ENCODE results near the gene SLC16A10. TPM values are rescaled to one million over a fixed set of nuclear protein-coding genes. Genes with fewer than 3 reads are reported as not detected.
"Not testable (repeated sequence)": the region's sequence is repeated elsewhere in the genome, so short reads cannot be mapped to it uniquely, and the experiment has no call there.

SLC16A10 gene
- total and polyA plus RNA-seq, 2 experiments from 2014 or later = not detected

GRCh38 chr6:111121789-111122350 is 34.6 kb downstream of the SLC16A10 start:
- H3K27me3 ChIP-seq (replicated peaks; ENCODE audit: insufficient read depth) = peaks cover 13% of the 10 kb centered on the region; the same call in 1 of the 2 replicates
- no peaks in the 10 kb centered on the region for H3K9me3 ChIP-seq (ENCODE audit: low read depth)
- H3K79me2 ChIP-seq (ENCODE audit: insufficient read depth) = no peaks in the 10 kb centered on the region
- H3K27ac ChIP-seq = no peak overlapping the region
- WGBS, 2 experiments (ENCODE audit: low coverage in 1 of 2, low lambda C conversion rate in 2 of 2, missing lambda C conversion rate in 2 of 2) = 48 to 55% methylated on average over 4 of the region's 4 CpGs
- TF ChIP-seq EZH2 (IDR thresholded peaks at IDR 0.05; ENCODE audit: insufficient read depth, poor library complexity, severe bottlenecking) (no peak), EZH2phosphoT487 (IDR thresholded peaks at IDR 0.05; ENCODE audit: insufficient read depth, low read depth) (no peak)
- no peak overlapping the region for H2AFZ ChIP-seq
- in situ Hi-C loops (cut with MboI) = no loop called here
- no peak overlapping the region for H3K9ac ChIP-seq
- H4K20me1 ChIP-seq (ENCODE audit: insufficient read depth) = no peaks in the 10 kb centered on the region
- no peak overlapping the region for H3K4me2 ChIP-seq (ENCODE audit: unreplicated experiment)
- H3K4me3 ChIP-seq = no peak overlapping the region
- H3K9me2 ChIP-seq (ENCODE audit: insufficient read depth) = no peaks in the 10 kb centered on the region
- H3F3A ChIP-seq (ENCODE audit: insufficient read depth) = no peaks in the 10 kb centered on the region
- no peaks in the 10 kb centered on the region for H3K36me3 ChIP-seq (ENCODE audit: low read depth)
- no peak for DNase-seq
- no peaks in the 10 kb centered on the region for H3K4me1 ChIP-seq (ENCODE audit: insufficient read depth)

GRCh38 chr6:111122458-111123286 is 35.4 kb downstream of the SLC16A10 start:
- H2AFZ ChIP-seq = no peak overlapping the region
- H3F3A ChIP-seq (ENCODE audit: insufficient read depth) = no peaks in the 10 kb centered on the region
- 47 to 60% methylated on average over 7 of the region's 7 CpGs for WGBS, 2 experiments (ENCODE audit: low coverage in 1 of 2, low lambda C conversion rate in 2 of 2, missing lambda C conversion rate in 2 of 2)
- no peak overlapping the region for H3K4me3 ChIP-seq
- H3K27me3 ChIP-seq (replicated peaks; ENCODE audit: insufficient read depth) = peaks cover 20% of the 10 kb centered on the region; the same call in 1 of the 2 replicates
- no peaks in the 10 kb centered on the region for H3K79me2 ChIP-seq (ENCODE audit: insufficient read depth)
- no peaks in the 10 kb centered on the region for H3K4me1 ChIP-seq (ENCODE audit: insufficient read depth)
- no peak overlapping the region for H3K4me2 ChIP-seq (ENCODE audit: unreplicated experiment)
- no peak overlapping the region for H3K27ac ChIP-seq
- H4K20me1 ChIP-seq (ENCODE audit: insufficient read depth) = no peaks in the 10 kb centered on the region
- H3K9me2 ChIP-seq (ENCODE audit: insufficient read depth) = no peaks in the 10 kb centered on the region
- in situ Hi-C loops (cut with MboI) = no loop called here
- no peaks in the 10 kb centered on the region for H3K9me3 ChIP-seq (ENCODE audit: low read depth)
- no peaks in the 10 kb centered on the region for H3K36me3 ChIP-seq (ENCODE audit: low read depth)
- no peak overlapping the region for H3K9ac ChIP-seq
- TF ChIP-seq EZH2phosphoT487 (IDR thresholded peaks at IDR 0.05; ENCODE audit: insufficient read depth, low read depth) = no peak
- TF ChIP-seq EZH2 (IDR thresholded peaks at IDR 0.05; ENCODE audit: insufficient read depth, poor library complexity, severe bottlenecking) = no peak
- DNase-seq = no peak

GRCh38 chr6:111124406-111124805 is 37.1 kb downstream of the SLC16A10 start:
- Histone ChIP-seq H3K36me3 (ENCODE audit: low read depth) (no peaks in the 10 kb centered on the region), H3K4me1 (ENCODE audit: insufficient read depth) (no peaks in the 10 kb centered on the region), H3K9me3 (ENCODE audit: low read depth) (no peaks in the 10 kb centered on the region), H3K4me2 (ENCODE audit: unreplicated experiment) (no peak overlapping the region), H3K27me3 (replicated peaks; ENCODE audit: insufficient read depth) (peaks cover 17% of the 10 kb centered on the region; the same call in 1 of the 2 replicates), H3F3A (ENCODE audit: insufficient read depth) (no peaks in the 10 kb centered on the region), H3K27ac (no peak overlapping the region), H2AFZ (no peak overlapping the region), H4K20me1 (ENCODE audit: insufficient read depth) (no peaks in the 10 kb centered on the region), H3K79me2 (ENCODE audit: insufficient read depth) (no peaks in the 10 kb centered on the region), H3K9ac (no peak overlapping the region), H3K4me3 (no peak overlapping the region), H3K9me2 (ENCODE audit: insufficient read depth) (no peaks in the 10 kb centered on the region)
- no peak for TF ChIP-seq EZH2phosphoT487 (IDR thresholded peaks at IDR 0.05; ENCODE audit: insufficient read depth, low read depth)
- TF ChIP-seq EZH2 (IDR thresholded peaks at IDR 0.05; ENCODE audit: insufficient read depth, poor library complexity, severe bottlenecking) = no peak
- no peak for DNase-seq
- WGBS, 2 experiments (ENCODE audit: low coverage in 1 of 2, low lambda C conversion rate in 2 of 2, missing lambda C conversion rate in 2 of 2) = 43 to 57% methylated on average over 4 of the region's 4 CpGs
- in situ Hi-C loops (cut with MboI) = no loop called here

- no peak overlapping the region for H3K4me2 ChIP-seq (ENCODE audit: unreplicated experiment)
- no peak overlapping the region for H2AFZ ChIP-seq
- H3K36me3 ChIP-seq (ENCODE audit: low read depth) = no peaks in the 10 kb centered on the region
- WGBS, 2 experiments (ENCODE audit: low coverage in 1 of 2, low lambda C conversion rate in 2 of 2, missing lambda C conversion rate in 2 of 2) = 6 to 19% methylated on average over 1 of the region's 1 CpG
- H3K9me3 ChIP-seq (ENCODE audit: low read depth) = no peaks in the 10 kb centered on the region
- no peak overlapping the region for H3K4me3 ChIP-seq
- no peaks in the 10 kb centered on the region for H3K79me2 ChIP-seq (ENCODE audit: insufficient read depth)
- in situ Hi-C loops (cut with MboI) = no loop called here
- H3K27me3 ChIP-seq (replicated peaks; ENCODE audit: insufficient read depth) = peaks cover 13% of the 10 kb centered on the region; the same call in 1 of the 2 replicates
- no peaks in the 10 kb centered on the region for H4K20me1 ChIP-seq (ENCODE audit: insufficient read depth)
- TF ChIP-seq EZH2phosphoT487 (IDR thresholded peaks at IDR 0.05; ENCODE audit: insufficient read depth, low read depth) = no peak
- no peak for TF ChIP-seq EZH2 (IDR thresholded peaks at IDR 0.05; ENCODE audit: insufficient read depth, poor library complexity, severe bottlenecking)
- no peaks in the 10 kb centered on the region for H3K4me1 ChIP-seq (ENCODE audit: insufficient read depth)
- no peaks in the 10 kb centered on the region for H3K9me2 ChIP-seq (ENCODE audit: insufficient read depth)
- H3F3A ChIP-seq (ENCODE audit: insufficient read depth) = no peaks in the 10 kb centered on the region
- no peak overlapping the region for H3K9ac ChIP-seq
- H3K27ac ChIP-seq = no peak overlapping the region
- DNase-seq = no peak
These were observed 41.7 kb downstream of the SLC16A10 start for GRCh38 chr6:111129013-111129412.

GRCh38 chr6:111131018-111131417 is 43.7 kb downstream of the SLC16A10 start:
- H3K79me2 ChIP-seq (ENCODE audit: insufficient read depth); H3K4me1 ChIP-seq (ENCODE audit: insufficient read depth); H2AFZ ChIP-seq; H3K4me2 ChIP-seq (ENCODE audit: unreplicated experiment); H3K9me2 ChIP-seq (ENCODE audit: insufficient read depth); H3K9me3 ChIP-seq (ENCODE audit: low read depth); H3K36me3 ChIP-seq (ENCODE audit: low read depth); H3K27ac ChIP-seq; H4K20me1 ChIP-seq (ENCODE audit: insufficient read depth); DNase-seq; H3K9ac ChIP-seq; in situ Hi-C loops (cut with MboI); H3K4me3 ChIP-seq; H3F3A ChIP-seq (ENCODE audit: insufficient read depth): not testable (repeated sequence)
- peaks cover 13% of the 10 kb centered on the region; the same call in 1 of the 2 replicates for H3K27me3 ChIP-seq (replicated peaks; ENCODE audit: insufficient read depth)
- WGBS, 2 experiments (ENCODE audit: low coverage in 1 of 2, low lambda C conversion rate in 2 of 2, missing lambda C conversion rate in 2 of 2) = 80 to 86% methylated on average over 11 of the region's 11 CpGs

- H3K27me3 ChIP-seq (replicated peaks; ENCODE audit: insufficient read depth); H3F3A ChIP-seq (ENCODE audit: insufficient read depth); H3K4me1 ChIP-seq (ENCODE audit: insufficient read depth); H3K27ac ChIP-seq; H2AFZ ChIP-seq; DNase-seq; H3K4me3 ChIP-seq; H3K79me2 ChIP-seq (ENCODE audit: insufficient read depth); H3K9me3 ChIP-seq (ENCODE audit: low read depth); H3K4me2 ChIP-seq (ENCODE audit: unreplicated experiment); in situ Hi-C loops (cut with MboI); H3K9ac ChIP-seq; H4K20me1 ChIP-seq (ENCODE audit: insufficient read depth); H3K36me3 ChIP-seq (ENCODE audit: low read depth); H3K9me2 ChIP-seq (ENCODE audit: insufficient read depth): not testable (repeated sequence)
- WGBS, 2 experiments (ENCODE audit: low coverage in 1 of 2, low lambda C conversion rate in 2 of 2, missing lambda C conversion rate in 2 of 2) = 39 to 44% methylated on average over 2 of the region's 2 CpGs
These were observed 45.4 kb downstream of the SLC16A10 start for GRCh38 chr6:111132669-111133068.

All from GM23248 (cell line).